GM10847 (cell line): Measurements from ENCODE around the gene LRP1.
A peak's percentile ranks its signal among the peaks of the same experiment; 100 is the strongest.

ENCODE experiments used
- POLR2A ChIP-seq: IDR thresholded peaks from 2 replicates; pipeline ENCODE4 v1.6.1; 2011; ENCODE audit not compliant: insufficient read length; ENCODE audit errors: extremely low read depth

LRP1 gene

DNA sequence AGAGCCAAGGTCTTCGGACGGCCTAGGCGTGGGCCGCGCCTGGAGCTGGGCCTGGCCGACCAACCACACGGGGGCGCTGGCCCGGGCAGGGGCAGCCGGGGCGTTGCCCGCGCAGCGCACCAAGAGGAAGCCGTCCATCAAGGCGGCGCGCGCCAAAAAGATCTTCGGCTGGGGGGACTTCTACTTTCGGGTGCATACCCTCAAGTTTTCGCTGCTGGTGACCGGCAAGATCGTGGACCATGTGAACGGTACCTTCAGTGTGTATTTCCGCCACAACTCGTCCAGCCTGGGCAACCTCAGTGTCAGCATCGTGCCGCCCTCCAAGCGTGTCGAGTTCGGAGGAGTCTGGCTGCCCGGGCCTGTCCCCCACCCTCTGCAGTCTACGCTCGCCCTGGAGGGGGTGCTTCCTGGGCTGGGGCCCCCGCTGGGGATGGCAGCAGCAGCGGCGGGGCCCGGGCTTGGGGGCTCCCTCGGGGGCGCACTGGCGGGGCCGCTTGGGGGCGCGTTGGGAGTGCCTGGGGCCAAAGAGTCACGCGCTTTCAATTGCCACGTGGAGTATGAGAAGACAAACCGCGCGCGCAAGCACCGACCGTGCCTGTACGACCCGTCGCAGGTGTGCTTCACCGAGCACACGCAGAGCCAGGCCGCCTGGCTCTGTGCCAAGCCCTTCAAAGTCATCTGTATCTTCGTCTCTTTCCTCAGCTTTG is 96.8 kb downstream of the LRP1 start:
- TF ChIP-seq POLR2A: no peak

GRCh38 chr12:57225680-57226210 is 97.5 kb downstream of the LRP1 start:
- no peak for TF ChIP-seq POLR2A

DNA sequence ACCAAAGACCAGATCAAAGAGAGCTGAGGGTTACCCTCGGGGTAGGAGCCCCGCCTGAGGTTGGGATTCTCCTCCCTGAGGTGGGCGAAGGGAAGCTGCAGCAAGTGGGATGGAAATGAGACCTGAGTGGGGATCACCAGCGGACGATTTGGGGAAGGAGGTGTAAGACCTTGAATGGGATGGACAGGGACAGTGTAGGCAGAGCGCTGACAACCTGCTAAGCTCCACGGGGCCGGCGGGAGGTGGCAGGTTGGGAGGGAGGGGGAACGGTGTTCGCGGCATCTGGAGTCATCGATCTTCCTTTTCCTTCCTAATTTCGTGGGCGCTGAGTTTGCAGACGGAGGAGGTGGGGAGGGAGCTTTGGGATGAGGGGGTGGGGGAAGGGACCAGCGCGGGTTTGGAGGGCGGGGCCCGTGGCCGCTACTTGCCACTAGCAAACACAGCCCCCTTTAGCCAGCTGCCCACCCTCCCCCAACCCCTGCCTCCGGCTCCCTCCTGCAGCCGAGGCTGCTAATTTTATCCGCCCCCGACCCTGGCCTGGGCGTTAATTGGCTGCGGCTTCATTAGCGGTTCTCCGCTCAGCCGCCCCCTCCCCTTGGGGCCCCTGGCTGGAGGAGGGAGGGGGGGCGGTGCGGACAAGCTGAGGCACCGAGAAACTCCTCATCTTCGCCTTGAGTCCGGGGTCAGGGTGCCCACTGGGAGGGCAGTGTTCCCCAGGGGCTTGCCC is 98.5 kb downstream of the LRP1 start:
- no peak for TF ChIP-seq POLR2A

DNA sequence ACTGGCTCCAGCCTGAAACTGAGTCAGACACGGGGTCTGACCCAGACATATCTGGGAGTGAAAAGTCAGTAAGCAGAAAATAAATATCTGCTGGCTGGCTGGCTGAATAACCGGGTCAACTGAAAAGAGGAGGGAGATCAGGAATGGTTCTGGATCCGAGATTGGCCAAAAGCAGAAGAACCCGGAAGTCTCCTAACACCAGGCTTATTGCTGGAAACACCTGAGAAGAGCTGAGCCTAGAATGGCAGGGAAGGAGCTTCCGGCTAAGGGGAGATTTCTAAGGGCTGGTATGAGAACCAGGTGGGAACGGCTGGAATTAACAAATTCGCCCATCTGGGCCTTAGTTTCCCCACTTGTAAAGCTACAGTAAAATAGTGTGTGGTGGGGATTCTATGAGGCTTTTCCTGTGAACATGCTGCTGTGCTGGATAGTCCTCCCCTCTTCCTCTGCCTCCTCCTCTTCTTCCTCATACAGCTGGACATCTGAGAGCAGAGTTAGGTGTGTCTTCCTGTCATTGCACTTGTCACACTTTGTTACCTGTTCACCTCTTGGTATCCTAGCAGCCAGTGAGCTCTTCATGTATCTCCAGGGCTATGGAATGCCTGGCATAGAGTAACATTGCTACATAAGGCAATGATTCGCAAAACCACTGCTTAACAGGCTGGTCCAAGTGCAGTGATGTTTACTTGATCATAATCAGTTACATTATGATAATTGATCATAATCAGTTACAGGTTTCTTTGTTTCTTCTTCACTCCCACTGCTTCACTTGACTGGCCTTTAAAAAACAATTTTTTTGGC is 99.2 kb downstream of the LRP1 start:
- no peak for TF ChIP-seq POLR2A

DNA sequence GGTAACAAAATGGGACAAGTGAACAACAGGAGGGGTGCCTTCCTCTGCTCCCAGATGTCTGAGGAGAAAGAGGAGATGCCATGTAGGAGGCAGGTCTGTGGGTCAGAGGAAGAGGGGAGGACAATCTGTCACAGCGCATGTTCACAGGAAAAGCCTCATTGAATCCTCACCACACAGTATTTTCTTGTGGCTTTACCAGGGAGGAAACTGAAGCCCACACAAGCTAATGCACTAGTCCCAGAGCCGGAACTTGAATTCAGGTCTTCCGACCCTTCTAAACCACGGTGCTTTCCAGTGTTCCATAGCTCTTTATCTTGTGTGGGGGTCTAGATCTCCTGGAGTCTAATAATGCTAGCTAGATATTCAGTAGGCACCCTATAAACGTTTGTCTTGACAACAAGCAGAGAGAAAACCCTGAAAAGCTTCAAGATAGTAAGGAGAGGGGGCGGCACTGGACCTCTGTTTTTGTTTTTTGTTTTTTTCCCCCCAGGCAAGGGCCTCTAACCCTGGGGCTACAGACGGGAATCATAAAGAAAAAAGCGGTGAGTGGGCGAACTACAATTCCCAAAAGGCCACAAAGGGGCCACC is 100.9 kb downstream of the LRP1 start:
- TF ChIP-seq POLR2A: no peak

DNA sequence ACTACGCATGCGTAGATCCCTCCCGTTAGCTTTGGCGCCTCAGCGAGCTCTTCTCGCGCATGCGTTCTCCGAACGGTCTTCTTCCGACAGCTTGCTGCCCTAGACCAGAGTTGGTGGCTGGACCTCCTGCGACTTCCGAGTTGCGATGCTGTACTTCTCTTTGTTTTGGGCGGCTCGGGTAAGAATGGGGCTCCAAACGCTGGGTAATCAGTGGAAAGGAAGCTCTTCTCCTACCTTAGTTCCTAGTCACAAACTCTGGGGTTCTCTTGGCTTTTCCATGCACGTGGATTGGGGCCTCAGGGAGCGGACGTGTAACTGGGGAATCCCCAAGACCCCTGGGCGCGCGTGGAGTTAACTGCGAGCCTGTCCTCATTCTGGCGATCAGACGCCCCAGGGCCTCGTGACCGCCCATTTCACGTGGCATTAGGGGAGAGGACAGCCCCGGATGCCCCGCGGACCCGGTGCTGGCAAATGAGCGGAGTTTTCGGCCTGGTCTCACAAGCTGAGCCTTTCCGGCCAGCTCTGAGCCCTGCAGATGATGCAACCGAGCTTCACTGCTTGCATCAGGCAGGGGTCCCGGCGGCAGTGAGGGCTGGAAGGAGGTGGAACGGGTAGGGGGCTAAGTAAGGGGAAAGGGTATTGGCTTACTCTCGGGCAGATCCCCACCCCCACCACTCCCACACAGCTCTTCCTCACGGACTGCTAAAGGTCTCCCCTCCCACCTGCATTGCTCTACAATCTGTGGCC is 101.5 kb downstream of the LRP1 start, which contains the start of gene SHMT2:
Gene SHMT2, plus strand, starts transcription at position 78 of the 747 bp plus-strand sequence. Its CDS starts 68 bp downstream, at position 146.
- peak; percentile 59 for TF ChIP-seq POLR2A

GRCh38 chr12:57230381-57231155 is 102.3 kb downstream of the LRP1 start:
- no peak for TF ChIP-seq POLR2A

DNA sequence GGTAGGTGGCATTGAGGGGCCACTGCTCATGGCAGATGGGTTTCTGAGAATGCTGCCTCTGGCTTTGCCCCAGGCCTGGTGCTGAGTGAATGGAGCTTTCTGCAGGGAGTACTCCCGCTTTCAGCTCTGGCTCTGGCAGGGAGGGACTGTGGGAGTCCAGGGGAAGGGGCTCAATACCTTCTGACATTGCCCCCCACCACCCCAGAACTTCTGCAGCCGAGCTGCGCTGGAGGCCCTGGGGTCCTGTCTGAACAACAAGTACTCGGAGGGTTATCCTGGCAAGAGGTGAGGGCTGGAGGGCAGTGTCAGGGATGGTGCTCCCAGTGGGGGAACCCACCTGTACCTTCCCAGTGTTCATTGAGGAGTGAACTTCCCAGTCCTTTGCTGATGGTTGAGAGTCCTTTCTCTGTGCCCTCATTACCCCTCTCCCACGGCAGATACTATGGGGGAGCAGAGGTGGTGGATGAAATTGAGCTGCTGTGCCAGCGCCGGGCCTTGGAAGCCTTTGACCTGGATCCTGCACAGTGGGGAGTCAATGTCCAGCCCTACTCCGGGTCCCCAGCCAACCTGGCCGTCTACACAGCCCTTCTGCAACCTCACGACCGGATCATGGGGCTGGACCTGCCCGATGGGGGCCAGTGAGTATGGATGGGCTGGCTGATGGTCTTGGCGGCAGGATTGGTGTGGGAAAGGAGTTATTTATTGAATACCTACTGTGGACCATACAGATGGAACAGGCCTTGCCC is 103.2 kb downstream of the LRP1 start:
- no peak for TF ChIP-seq POLR2A

DNA sequence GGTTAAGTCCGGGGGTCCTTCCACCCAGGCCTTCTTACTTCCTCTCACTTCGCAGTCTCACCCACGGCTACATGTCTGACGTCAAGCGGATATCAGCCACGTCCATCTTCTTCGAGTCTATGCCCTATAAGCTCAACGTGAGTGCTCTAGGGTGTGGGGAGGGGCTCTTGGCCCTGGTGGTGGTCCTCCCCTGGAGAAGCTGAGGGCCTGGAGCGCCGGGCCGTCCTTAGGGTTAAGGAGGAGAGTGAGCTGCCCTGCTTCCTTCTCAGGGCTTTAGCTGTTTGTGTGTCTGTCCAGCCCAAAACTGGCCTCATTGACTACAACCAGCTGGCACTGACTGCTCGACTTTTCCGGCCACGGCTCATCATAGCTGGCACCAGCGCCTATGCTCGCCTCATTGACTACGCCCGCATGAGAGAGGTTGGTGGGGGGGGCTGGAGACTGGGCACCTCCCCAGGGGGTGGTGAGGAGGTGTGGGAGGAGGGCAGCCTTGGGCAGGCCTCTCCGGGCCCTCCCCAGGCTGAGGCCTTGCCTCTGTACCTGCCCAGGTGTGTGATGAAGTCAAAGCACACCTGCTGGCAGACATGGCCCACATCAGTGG is 104.0 kb downstream of the LRP1 start:
- no peak for TF ChIP-seq POLR2A

DNA sequence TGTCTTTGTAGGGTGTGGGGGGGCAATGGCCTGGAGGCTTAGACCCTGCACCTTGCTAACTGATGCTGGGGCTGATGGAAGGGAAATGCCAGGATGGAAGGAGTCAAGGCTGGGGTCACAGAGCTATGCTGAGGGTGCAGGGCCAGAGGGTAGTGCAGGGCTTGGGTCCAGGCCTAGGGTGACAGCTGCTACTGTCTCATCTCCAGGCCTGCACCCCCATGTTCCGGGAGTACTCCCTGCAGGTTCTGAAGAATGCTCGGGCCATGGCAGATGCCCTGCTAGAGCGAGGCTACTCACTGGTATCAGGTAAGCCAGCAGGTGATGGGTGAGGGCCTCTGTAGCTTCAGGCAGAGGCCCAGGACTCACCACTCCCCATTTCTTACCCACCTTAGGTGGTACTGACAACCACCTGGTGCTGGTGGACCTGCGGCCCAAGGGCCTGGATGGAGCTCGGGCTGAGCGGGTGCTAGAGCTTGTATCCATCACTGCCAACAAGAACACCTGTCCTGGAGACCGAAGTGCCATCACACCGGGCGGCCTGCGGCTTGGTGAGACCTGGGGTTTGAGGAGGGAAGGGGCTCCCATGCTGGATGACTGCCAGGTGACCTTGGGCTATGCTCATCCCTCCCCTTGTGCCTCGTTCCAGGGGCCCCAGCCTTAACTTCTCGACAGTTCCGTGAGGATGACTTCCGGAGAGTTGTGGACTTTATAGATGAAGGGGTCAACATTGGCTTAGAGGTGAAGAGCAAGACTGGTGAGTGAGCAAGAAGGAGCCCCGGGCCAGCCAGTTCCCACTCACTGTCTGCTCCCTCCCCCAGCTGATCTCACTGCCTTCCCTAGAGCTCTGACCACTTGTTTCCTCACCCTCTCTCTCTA is 105.3 kb downstream of the LRP1 start:
- no peak for TF ChIP-seq POLR2A

DNA sequence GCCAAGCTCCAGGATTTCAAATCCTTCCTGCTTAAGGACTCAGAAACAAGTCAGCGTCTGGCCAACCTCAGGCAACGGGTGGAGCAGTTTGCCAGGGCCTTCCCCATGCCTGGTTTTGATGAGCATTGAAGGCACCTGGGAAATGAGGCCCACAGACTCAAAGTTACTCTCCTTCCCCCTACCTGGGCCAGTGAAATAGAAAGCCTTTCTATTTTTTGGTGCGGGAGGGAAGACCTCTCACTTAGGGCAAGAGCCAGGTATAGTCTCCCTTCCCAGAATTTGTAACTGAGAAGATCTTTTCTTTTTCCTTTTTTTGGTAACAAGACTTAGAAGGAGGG is 105.9 kb downstream of the LRP1 start:
- TF ChIP-seq POLR2A: no peak

- TF ChIP-seq POLR2A: no peak
Observed at GRCh38 chr12:57234571-57235016, 106.3 kb downstream of the LRP1 start.
